B cell (primary cell): Measurements from ENCODE around the gene SMIM35. TPM values are rescaled to one million over a fixed set of nuclear protein-coding genes. Genes with fewer than 3 reads are reported as not detected.

Source experiments
- ATAC-seq: fragments of 200-7000 bp; cut with Tn5 transposase; one replicate; pipeline ENCODE4 v1.10.0; 2021; ENCODE audit warnings: low read depth, mild to moderate bottlenecking, moderate number of reproducible peaks, moderate library complexity
- CTCF ChIA-PET: fragments of 350-600 bp; sonication (Branson Sonifier 250); formaldehyde crosslinking; loops from one replicate; lab custom pipeline; 2021; ENCODE audit warnings: antibody characterized with exemption, inconsistent platforms; lab: Charles Lee
- POLR2A ChIA-PET: fragments of 350-600 bp; sonication (Branson Sonifier 250); formaldehyde crosslinking; loops from one replicate; lab custom pipeline; 2021; ENCODE audit warnings: antibody characterized with exemption; lab: Charles Lee
- DNase-seq: peaks from one replicate; pipeline ENCODE4 v3.0.0; 2013
- H2AFZ ChIP-seq: 2 replicates; pipeline ENCODE4 v1.6.1; 2012; ENCODE audit warnings: mild to moderate bottlenecking, low read depth, low read length; ENCODE audit not compliant: insufficient read depth, poor library complexity, severe bottlenecking
- H3K27ac ChIP-seq, 2 donors: 1 replicate in 1 of 2; 2 replicates in 1 of 2; pipeline ENCODE4 v1.5.1; 2012 to 2013; ENCODE audit warnings: low read length in 2 of 2, mild to moderate bottlenecking in 2 of 2, moderate library complexity in 1 of 2
- H3K27me3 ChIP-seq, 4 experiments: fragments of 200-600 bp in 1 of 4; sonication (generic) in 1 of 4; replicated peaks in 1 of 4; 1 replicate in 2 of 4; 2 replicates in 2 of 4; pipeline versions ENCODE4 v1.6.1 to v1.7.0; 2013 to 2016; ENCODE audit warnings: low read length in 3 of 4, mild to moderate bottlenecking in 2 of 4, mixed read lengths in 1 of 4, moderate library complexity in 1 of 4; ENCODE audit not compliant: insufficient read depth in 4 of 4, control insufficient read depth in 3 of 4; ENCODE audit errors: control extremely low read depth in 1 of 4
- H3K36me3 ChIP-seq, 2 experiments: replicated peaks in 1 of 2; 1 replicate in 1 of 2; 2 replicates in 1 of 2; pipeline versions ENCODE4 v1.6.1 to v1.7.1; 2013; ENCODE audit warnings: low read length in 1 of 2; ENCODE audit not compliant: insufficient read depth in 2 of 2, control insufficient read depth in 1 of 2; ENCODE audit errors: control extremely low read depth in 1 of 2, extremely low read depth in 1 of 2
- H3K4me1 ChIP-seq, 2 donors: fragments of 200-600 bp in 1 of 2; sonication (generic) in 1 of 2; 1 replicate in 1 of 2; 2 replicates in 1 of 2; pipeline versions ENCODE4 v1.5.1 to v1.6.1; 2013 to 2017; ENCODE audit warnings: low read length in 2 of 2; ENCODE audit not compliant: control insufficient read depth in 2 of 2, insufficient read depth in 2 of 2
- H3K4me2 ChIP-seq: replicated peaks from 2 replicates; pipeline ENCODE3; 2012; ENCODE audit warnings: mild to moderate bottlenecking, low read depth, low read length; ENCODE audit not compliant: poor library complexity, severe bottlenecking
- H3K4me3 ChIP-seq, 5 experiments: fragments of 200-600 bp in 1 of 5; sonication (generic) in 1 of 5; 1 replicate in 3 of 5; 2 replicates in 2 of 5; pipeline versions ENCODE4 v1.5.1 to v1.7.0; 2011 to 2016; ENCODE audit warnings: low read length in 4 of 5, mild to moderate bottlenecking in 4 of 5, low read depth in 2 of 5, control low read depth in 1 of 5, moderate library complexity in 1 of 5; ENCODE audit not compliant: insufficient read depth in 1 of 5; ENCODE audit errors: control extremely low read depth in 1 of 5, extremely low read depth in 1 of 5
- H3K79me2 ChIP-seq: fragments of 200-600 bp; sonication (generic); one replicate; pipeline ENCODE4 v1.6.0; 2016; ENCODE audit warnings: low read length; ENCODE audit not compliant: control insufficient read depth, insufficient read depth
- H3K9ac ChIP-seq: fragments of 200-600 bp; sonication (generic); 2 replicates; pipeline ENCODE4 v1.6.1; 2017; ENCODE audit warnings: mild to moderate bottlenecking, low read length, moderate library complexity
- H3K9me3 ChIP-seq, 3 donors: one replicate each; pipeline versions ENCODE4 v1.6.1 to v1.7.1; 2013; ENCODE audit warnings: low read length in 2 of 3; ENCODE audit not compliant: control insufficient read depth in 2 of 3, insufficient read depth in 1 of 3; ENCODE audit errors: control extremely low read depth in 1 of 3
- H4K20me1 ChIP-seq: 2 replicates; pipeline ENCODE4 v1.6.0; 2012; ENCODE audit warnings: mild to moderate bottlenecking, low read length; ENCODE audit not compliant: insufficient read depth, control insufficient read depth, poor library complexity, severe bottlenecking
- H3K27ac Mint-ChIP-seq: one replicate; pipeline ENCODE4 v1.8.0; 2021; ENCODE audit warnings: mixed read lengths
- H3K27me3 Mint-ChIP-seq: one replicate; pipeline ENCODE4 v1.8.0; 2021; ENCODE audit warnings: mixed read lengths
- H3K4me1 Mint-ChIP-seq: one replicate; pipeline ENCODE4 v1.8.0; 2021; ENCODE audit warnings: mixed read lengths
- H3K4me3 Mint-ChIP-seq: one replicate; pipeline ENCODE4 v1.8.0; 2021; ENCODE audit warnings: mixed read lengths
- H3K9me3 Mint-ChIP-seq: one replicate; pipeline ENCODE4 v1.8.0; 2022; ENCODE audit warnings: mixed read lengths; ENCODE audit not compliant: insufficient read depth
- CTCF ChIP-seq: fragments of 200-600 bp; IDR thresholded peaks from one replicate; pipeline ENCODE4 v1.8.0; 2022; ENCODE audit warnings: antibody characterized with exemption, mild to moderate bottlenecking
- EZH2 ChIP-seq: IDR thresholded peaks from 2 replicates; pipeline ENCODE4 v1.6.1; 2012; ENCODE audit warnings: borderline replicate concordance, low read depth, mild to moderate bottlenecking, moderate library complexity, low read length; ENCODE audit not compliant: insufficient read depth, poor library complexity, severe bottlenecking
- WGBS: methylation state at CpG from one replicate; pipeline ENCODE4 v1.1.5; 2013; ENCODE audit warnings: missing lambda C conversion rate; ENCODE audit not compliant: insufficient coverage; 5-methylcytosine and 5-hydroxymethylcytosine counted together
- intact Hi-C: fragments of 100-400 bp; cut with micrococcal nuclease; formaldehyde crosslinking; loops from one replicate; pipeline ENCODE4 v1.10.0; 2022
- polyA plus RNA-seq: library from polyadenylated mRNA; depleted of rRNA; stranded (reverse); fragments of >200 nt; gene quantifications from 2 replicates; pipeline ENCODE4 v1.2.3, GENCODE V29; 2012
- total RNA-seq, 2 donors: library from RNA; stranded (reverse); fragments of 120-200 nt in 1 of 2; gene quantifications; 1 replicate in 1 of 2; 2 replicates in 1 of 2; pipeline versions ENCODE4 v1.2.3 to v1.2.4, GENCODE V29; 2013 to 2022

The SMIM35 gene
- total and polyA plus RNA-seq, 2 donors (not counting 1 experiment from before 2014, with no cell fraction given) = 1.3 to 4.5 TPM

GRCh38 chr11:117997823-117998579, 88.8 kb downstream of the SMIM35 start:
- Histone ChIP-seq H4K20me1 (no peaks in the 10 kb centered on the region), H3K27me3 (no peaks in the 10 kb centered on the region), H3K4me1 (peaks cover 19 to 28% of the 10 kb centered on the region in 2 donors), H3K79me2 (peaks cover 12% of the 10 kb centered on the region), H3K36me3 (peaks cover 7 to 81% of the 10 kb centered on the region in 2 experiments), H3K27ac (peak overlapping the region; percentile 7 to 52), H3K9ac (no peak overlapping the region), H2AFZ (no peak overlapping the region), H3K4me2 (no peak overlapping the region), H3K4me3 (no peak overlapping the region), H3K9me3 (no peaks in the 10 kb centered on the region)
- TF ChIP-seq CTCF (no peak), EZH2 (no peak)
- POLR2A ChIA-PET = interaction anchor here (0.6 to 21.8 kb wide), 9 partner anchors 5 to 56 kb away, joined by 3 to 346 read pairs (median 8); partner anchors contain the start of gene IL10RA
- H3K27me3 Mint-ChIP-seq = no peaks in the 10 kb centered on the region
- intact Hi-C loops = no loop called here
- 82% methylated on average over 4 of the region's 9 CpGs for WGBS
- no peak overlapping the region for H3K4me3 Mint-ChIP-seq
- CTCF ChIA-PET = interaction anchor here (0.5 to 12.1 kb wide), 12 partner anchors 9 to 573 kb away, joined by 3 to 134 read pairs (median 6); no protein-coding TSS in a partner anchor
- H3K27ac Mint-ChIP-seq = peak overlapping the region; percentile 85
- peaks cover 54% of the 10 kb centered on the region for H3K4me1 Mint-ChIP-seq
- DNase-seq (no peak), ATAC-seq (no peak)
- H3K9me3 Mint-ChIP-seq = no peaks in the 10 kb centered on the region

GRCh38 chr11:117997406-117997805, 89.4 kb downstream of the SMIM35 start:
- Histone ChIP-seq H3K36me3 (peaks cover 7 to 87% of the 10 kb centered on the region in 2 experiments), H3K79me2 (peaks cover 9% of the 10 kb centered on the region), H3K27ac (peak overlapping the region in 1 of 2 donors; percentile 52), H3K27me3 (no peaks in the 10 kb centered on the region), H3K9me3 (no peaks in the 10 kb centered on the region), H3K4me3 (no peak overlapping the region), H3K9ac (no peak overlapping the region), H2AFZ (no peak overlapping the region), H3K4me2 (no peak overlapping the region), H3K4me1 (peaks cover 17 to 22% of the 10 kb centered on the region in 2 donors), H4K20me1 (no peaks in the 10 kb centered on the region)
- ChIA-PET POLR2A (interaction anchor here (0.8 to 21.8 kb wide), 6 partner anchors 4 to 52 kb away, joined by 4 to 346 read pairs (median 9); partner anchors contain the start of gene IL10RA), CTCF (interaction anchor here (0.7 to 12.1 kb wide), 12 partner anchors 9 to 190 kb away, joined by 3 to 134 read pairs (median 6); partner anchors contain the start of gene IL10RA)
- Mint-ChIP-seq H3K4me3 (no peak overlapping the region), H3K27me3 (no peaks in the 10 kb centered on the region), H3K27ac (peak overlapping the region; percentile 85), H3K9me3 (no peaks in the 10 kb centered on the region), H3K4me1 (peaks cover 54% of the 10 kb centered on the region)
- ATAC-seq (no peak), DNase-seq (no peak)
- no peak for TF ChIP-seq EZH2
- no peak for TF ChIP-seq CTCF
- intact Hi-C loops = no loop called here
- WGBS = 85% methylated on average over 2 of the region's 2 CpGs
